Esophagus muscularis mucosa (tissue), 4 donors: ENCODE results near the gene ATP13A2. TPM values are rescaled to one million over a fixed set of nuclear protein-coding genes. Genes with fewer than 3 reads are reported as not detected.

Experiments
- DNase-seq: peaks from one replicate; pipeline ENCODE4 v3.0.0-alpha.2; 2017; ENCODE audit errors: extremely low spot score
- H3K27ac ChIP-seq, 4 donors: fragments of 200-600 bp; sonication (generic); replicated peaks in 1 of 4; 1 replicate in 3 of 4; 2 replicates in 1 of 4; pipeline ENCODE4 v1.5.1; 2016 to 2019; ENCODE audit warnings: mild to moderate bottlenecking in 1 of 4
- H3K27me3 ChIP-seq, 4 donors: fragments of 200-600 bp; sonication (generic); one replicate each; pipeline versions ENCODE4 v1.5.1 to v1.6.0; 2016 to 2019
- H3K36me3 ChIP-seq, 4 donors: fragments of 200-600 bp; sonication (generic); one replicate each; pipeline ENCODE4 v1.5.1; 2016 to 2019
- H3K4me1 ChIP-seq, 4 donors: fragments of 200-600 bp; sonication (generic); one replicate each; pipeline ENCODE4 v1.5.1; 2016 to 2019
- H3K4me3 ChIP-seq, 4 donors: fragments of 200-600 bp; sonication (generic); 1 replicate in 2 of 4; 2 replicates in 2 of 4; pipeline ENCODE4 v1.5.1; 2016 to 2019; ENCODE audit warnings: mild to moderate bottlenecking in 4 of 4, moderate library complexity in 1 of 4
- H3K9me3 ChIP-seq, 4 donors: fragments of 200-600 bp; sonication (generic); 1 replicate in 3 of 4; 2 replicates in 1 of 4; pipeline ENCODE4 v1.5.1; 2016 to 2019
- EP300 ChIP-seq: sonication (generic); formaldehyde crosslinking; IDR thresholded peaks from one replicate; pipeline ENCODE4 v1.6.1; 2017; ENCODE audit warnings: antibody characterized with exemption
- POLR2A ChIP-seq: fragments of 450-650 bp; IDR thresholded peaks from one replicate; pipeline ENCODE4 v1.6.1; 2017; ENCODE audit warnings: antibody characterized with exemption, moderate library complexity, mild to moderate bottlenecking, low read depth
- POLR2AphosphoS5 ChIP-seq, 2 donors: sonication (generic); formaldehyde crosslinking; IDR thresholded peaks; one replicate each; pipeline ENCODE4 v1.6.1; 2017; ENCODE audit warnings: antibody characterized with exemption in 2 of 2
- WGBS: methylation state at CpG from one replicate; pipeline ENCODE4 v1.1.5; 2018; 5-methylcytosine and 5-hydroxymethylcytosine counted together
- intact Hi-C: fragments of 100-400 bp; cut with DNase I; formaldehyde crosslinking; loops from one replicate; pipeline ENCODE4 v1.15.1; 2023
- total RNA-seq, 4 donors: library from RNA; depleted of rRNA; stranded (reverse); fragments of >200 nt; gene quantifications; one replicate each; pipeline versions ENCODE4 v1.1.0 to v1.2.1, GENCODE V29; 2016
- TF ChIP-seq, protein P1 (sequence below), 3 experiments: fragments of 200-600 bp in 2 of 3; fragments of 450-650 bp in 1 of 3; sonication (generic) in 2 of 3; IDR thresholded peaks; one replicate each; pipeline ENCODE4 v1.5.1; 2017 to 2019; ENCODE audit warnings: antibody characterized with exemption in 3 of 3, mild to moderate bottlenecking in 2 of 3, moderate library complexity in 1 of 3

ATP13A2 gene
- total RNA-seq, 4 donors from 2014 or later = 16.1 to 30.8 (median 23.2) TPM

DNA sequence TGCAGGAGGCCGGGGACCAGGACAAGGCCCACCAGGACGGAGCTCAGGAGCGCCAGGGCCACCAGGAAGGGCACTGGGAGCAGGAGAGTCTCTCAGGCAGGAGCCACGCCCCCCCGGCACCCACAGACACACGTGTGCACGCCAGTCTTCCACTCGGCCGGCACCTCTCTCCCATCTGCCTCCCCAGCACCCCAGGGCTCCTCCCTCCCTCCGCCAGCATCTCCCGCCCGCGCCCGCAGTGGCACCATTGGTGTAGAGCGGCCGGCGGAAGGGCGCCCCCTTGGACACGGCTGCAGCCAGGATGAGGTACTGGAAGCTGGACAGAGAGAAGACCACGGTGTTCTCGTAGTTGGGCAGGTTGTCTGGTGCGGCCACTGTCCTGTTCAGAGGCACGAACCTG is 25.2 kb downstream of the ATP13A2 start:
- Histone ChIP-seq H3K36me3 (peaks cover 30 to 63% (median 57%) of the 10 kb centered on the region in 4 donors), H3K27ac (no peak overlapping the region), H3K9me3 (no peaks in the 10 kb centered on the region), H3K4me1 (peaks cover 8 to 12% (median 11%) of the 10 kb centered on the region in 4 donors), H3K27me3 (peaks cover 0 to 3% (median 0%) of the 10 kb centered on the region in 4 donors), H3K4me3 (no peak overlapping the region)
- DNase-seq = no peak
- intact Hi-C loops = no loop called here
- TF ChIP-seq POLR2A (no peak), EP300 (no peak), POLR2AphosphoS5 (IDR thresholded peaks at IDR 0.05) (no peak)
- TF ChIP-seq, protein P1, sequence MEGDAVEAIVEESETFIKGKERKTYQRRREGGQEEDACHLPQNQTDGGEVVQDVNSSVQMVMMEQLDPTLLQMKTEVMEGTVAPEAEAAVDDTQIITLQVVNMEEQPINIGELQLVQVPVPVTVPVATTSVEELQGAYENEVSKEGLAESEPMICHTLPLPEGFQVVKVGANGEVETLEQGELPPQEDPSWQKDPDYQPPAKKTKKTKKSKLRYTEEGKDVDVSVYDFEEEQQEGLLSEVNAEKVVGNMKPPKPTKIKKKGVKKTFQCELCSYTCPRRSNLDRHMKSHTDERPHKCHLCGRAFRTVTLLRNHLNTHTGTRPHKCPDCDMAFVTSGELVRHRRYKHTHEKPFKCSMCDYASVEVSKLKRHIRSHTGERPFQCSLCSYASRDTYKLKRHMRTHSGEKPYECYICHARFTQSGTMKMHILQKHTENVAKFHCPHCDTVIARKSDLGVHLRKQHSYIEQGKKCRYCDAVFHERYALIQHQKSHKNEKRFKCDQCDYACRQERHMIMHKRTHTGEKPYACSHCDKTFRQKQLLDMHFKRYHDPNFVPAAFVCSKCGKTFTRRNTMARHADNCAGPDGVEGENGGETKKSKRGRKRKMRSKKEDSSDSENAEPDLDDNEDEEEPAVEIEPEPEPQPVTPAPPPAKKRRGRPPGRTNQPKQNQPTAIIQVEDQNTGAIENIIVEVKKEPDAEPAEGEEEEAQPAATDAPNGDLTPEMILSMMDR (IDR thresholded peaks at IDR 0.05) = no peak
- WGBS = 100% methylated on average over 1 of the region's 23 CpGs

DNA sequence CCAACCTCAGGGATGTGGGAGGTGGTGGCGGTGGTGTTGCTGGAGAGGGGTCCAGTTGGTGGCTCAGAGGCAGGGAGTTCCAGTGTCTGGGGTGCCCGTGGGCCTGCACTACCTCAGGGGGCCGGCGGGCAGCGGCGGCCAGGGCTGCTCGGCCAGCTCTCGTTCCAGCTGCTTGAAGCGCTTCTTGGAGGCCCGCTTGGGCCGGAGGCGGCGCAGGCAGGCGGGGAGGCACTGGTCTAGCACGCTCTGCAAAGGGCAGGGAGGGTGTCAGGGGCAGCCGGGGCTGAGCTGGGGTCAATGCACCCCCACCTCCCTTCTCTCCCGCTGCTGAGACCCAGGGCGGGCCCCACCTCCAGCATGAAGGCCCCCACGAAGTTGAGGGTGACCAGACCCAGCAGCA is 25.6 kb downstream of the ATP13A2 start:
- TF ChIP-seq POLR2AphosphoS5 (IDR thresholded peaks at IDR 0.05) = no peak
- TF ChIP-seq, protein P1 (IDR thresholded peaks at IDR 0.05) = no peak
- TF ChIP-seq EP300 = no peak
- no peak for TF ChIP-seq POLR2A
- Histone ChIP-seq H3K36me3 (peaks cover 30 to 58% (median 53%) of the 10 kb centered on the region in 4 donors), H3K9me3 (no peaks in the 10 kb centered on the region), H3K4me1 (peaks cover 8 to 13% (median 11%) of the 10 kb centered on the region in 4 donors), H3K4me3 (no peak overlapping the region), H3K27ac (no peak overlapping the region), H3K27me3 (peaks cover 0 to 5% (median 0%) of the 10 kb centered on the region in 4 donors)
- 97% methylated on average over 15 of the region's 19 CpGs for WGBS
- intact Hi-C loops = no loop called here
- DNase-seq = no peak

DNA sequence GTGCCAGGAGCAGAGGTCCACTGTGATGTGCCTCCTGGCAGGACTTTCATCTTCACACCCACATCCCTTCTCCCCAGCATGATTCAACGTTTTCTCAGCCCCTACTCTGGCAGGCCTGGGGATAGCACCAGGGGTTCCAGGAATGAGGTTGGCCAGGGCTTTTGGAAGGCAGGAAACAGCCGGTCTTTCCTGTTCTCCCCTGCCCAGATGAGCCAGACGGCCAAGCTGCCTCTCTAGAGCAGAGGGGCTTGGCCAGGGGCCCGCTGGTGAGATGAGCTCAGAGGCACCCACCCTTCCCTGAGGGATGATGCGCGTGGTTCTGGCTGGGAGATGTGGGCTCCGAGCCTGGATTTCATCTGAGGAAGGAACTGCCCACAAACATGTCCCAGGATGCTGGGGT is 27.0 kb downstream of the ATP13A2 start:
- DNase-seq = peak; percentile 93
- no peak overlapping the region for H3K4me3 ChIP-seq
- H3K27me3 ChIP-seq = peaks cover 0 to 19% (median 6%) of the 10 kb centered on the region in 4 donors
- no peaks in the 10 kb centered on the region for H3K9me3 ChIP-seq
- peaks cover 14 to 27% (median 25%) of the 10 kb centered on the region in 4 donors for H3K4me1 ChIP-seq
- intact Hi-C loops = no loop called here
- H3K36me3 ChIP-seq = peaks cover 20 to 44% (median 40%) of the 10 kb centered on the region in 4 donors
- H3K27ac ChIP-seq = peak overlapping the region in 2 of 4 donors; percentile 22 to 65
- TF ChIP-seq POLR2A (no peak), EP300 (no peak), POLR2AphosphoS5 (IDR thresholded peaks at IDR 0.05) (no peak)
- TF ChIP-seq, protein P1 (IDR thresholded peaks at IDR 0.05) = no peak
- WGBS = 16% methylated on average over 7 of the region's 7 CpGs

DNA sequence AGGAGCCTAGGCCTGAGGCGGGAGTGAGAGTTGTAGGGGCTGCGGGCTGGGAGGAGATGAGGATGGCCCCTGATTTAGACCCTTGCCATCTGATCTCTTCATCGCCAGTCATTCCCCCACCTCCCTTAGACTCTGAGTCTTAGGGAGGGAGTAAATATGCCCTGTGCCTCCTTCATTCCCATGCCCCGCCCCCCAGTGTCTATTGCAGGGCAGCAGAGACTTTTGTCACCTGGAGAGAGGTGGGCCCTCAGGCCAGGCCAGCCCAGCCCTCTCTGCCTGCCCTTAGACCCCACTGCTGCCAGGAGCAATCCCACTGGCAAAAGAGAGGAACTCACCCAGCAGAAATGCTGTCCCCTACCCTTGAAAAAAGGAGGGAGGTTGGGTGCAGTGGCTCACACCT is 28.1 kb downstream of the ATP13A2 start:
- intact Hi-C loops = no loop called here
- no peak overlapping the region for H3K4me3 ChIP-seq
- H3K9me3 ChIP-seq = no peaks in the 10 kb centered on the region
- 100% methylated on average over 3 of the region's 4 CpGs for WGBS
- DNase-seq = no peak
- peaks cover 16 to 33% (median 30%) of the 10 kb centered on the region in 4 donors for H3K36me3 ChIP-seq
- no peak overlapping the region for H3K27ac ChIP-seq
- peaks cover 22 to 37% (median 35%) of the 10 kb centered on the region in 4 donors for H3K4me1 ChIP-seq
- H3K27me3 ChIP-seq = peaks cover 0 to 27% (median 6%) of the 10 kb centered on the region in 4 donors
- no peak for TF ChIP-seq POLR2A
- TF ChIP-seq, protein P1 (IDR thresholded peaks at IDR 0.05) = no peak
- no peak for TF ChIP-seq EP300

DNA sequence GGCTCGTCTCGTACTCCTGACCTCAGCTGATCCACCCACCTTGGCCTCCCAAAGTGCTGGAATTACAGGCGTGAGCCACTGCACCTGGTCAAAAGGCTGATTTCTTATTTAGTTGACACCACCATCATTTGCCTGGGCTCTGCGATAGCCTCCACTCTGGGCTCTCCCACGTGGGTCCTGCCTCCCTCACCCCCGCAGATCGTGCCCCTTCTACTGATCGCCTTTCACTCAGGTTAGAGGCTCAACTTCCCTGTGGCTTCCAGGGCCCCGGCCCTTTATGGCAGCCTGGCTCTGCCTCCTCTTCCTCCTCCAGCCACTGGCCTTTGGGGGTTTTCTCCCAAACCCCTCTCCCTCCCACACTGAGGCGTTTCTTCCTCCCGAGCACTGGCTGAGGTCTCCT is 28.8 kb downstream of the ATP13A2 start:
- H3K9me3 ChIP-seq = no peaks in the 10 kb centered on the region
- H3K4me1 ChIP-seq = peaks cover 22 to 45% (median 41%) of the 10 kb centered on the region in 4 donors
- no peak for TF ChIP-seq POLR2A
- TF ChIP-seq EP300 = no peak
- TF ChIP-seq POLR2AphosphoS5 (IDR thresholded peaks at IDR 0.05) = no peak
- TF ChIP-seq, protein P1 (IDR thresholded peaks at IDR 0.05) = no peak
- DNase-seq = no peak
- H3K4me3 ChIP-seq = no peak overlapping the region
- peaks cover 13 to 26% (median 24%) of the 10 kb centered on the region in 4 donors for H3K36me3 ChIP-seq
- H3K27ac ChIP-seq = no peak overlapping the region
- intact Hi-C loops = no loop called here
- H3K27me3 ChIP-seq = peaks cover 0 to 27% (median 6%) of the 10 kb centered on the region in 4 donors
- WGBS = 76% methylated on average over 11 of the region's 11 CpGs
